Small intestine (tissue), 7 donors: ENCODE measurements around the gene PGAP2. TPM values are rescaled to one million over a fixed set of nuclear protein-coding genes. Genes with fewer than 3 reads are reported as not detected.
"Not testable (repeated sequence)": the region's sequence is repeated elsewhere in the genome, so short reads cannot be mapped to it uniquely, and the experiment has no call there.

Experiments
- DNase-seq, 2 donors: peaks; one replicate each; pipeline versions ENCODE4 v3.0.0 to v3.0.0-alpha.2; 2013
- FAIRE-seq: peaks from 2 replicates; lab custom pipeline; 2012; peaks lifted over from hg19 to GRCh38; lab: Jason Lieb, UNC
- H3K27ac ChIP-seq, 3 donors: one replicate each; pipeline ENCODE4 v1.5.1; 2013; ENCODE audit warnings: low read length in 2 of 3, mild to moderate bottlenecking in 2 of 3, control low read depth in 1 of 3, inconsistent platforms in 1 of 3, low read depth in 1 of 3, moderate library complexity in 1 of 3
- H3K27me3 ChIP-seq, 3 donors: one replicate each; pipeline ENCODE4 v1.6.1; 2013; ENCODE audit warnings: low read length in 3 of 3, inconsistent platforms in 1 of 3; ENCODE audit not compliant: control insufficient read depth in 3 of 3, insufficient read depth in 3 of 3
- H3K36me3 ChIP-seq, 3 donors: one replicate each; pipeline ENCODE4 v1.6.1; 2013; ENCODE audit warnings: low read length in 3 of 3, inconsistent platforms in 1 of 3, low read depth in 1 of 3, mild to moderate bottlenecking in 1 of 3, moderate library complexity in 1 of 3; ENCODE audit not compliant: control insufficient read depth in 3 of 3, insufficient read depth in 2 of 3
- H3K4me1 ChIP-seq, 3 donors: one replicate each; pipeline ENCODE4 v1.6.1; 2013; ENCODE audit warnings: low read length in 2 of 3, inconsistent platforms in 1 of 3, low read depth in 1 of 3, mild to moderate bottlenecking in 1 of 3, moderate library complexity in 1 of 3; ENCODE audit not compliant: control insufficient read depth in 3 of 3, insufficient read depth in 2 of 3
- H3K4me3 ChIP-seq, 3 donors: one replicate each; pipeline ENCODE4 v1.5.1; 2013; ENCODE audit warnings: low read length in 3 of 3, control low read depth in 1 of 3, inconsistent platforms in 1 of 3, low read depth in 1 of 3, mild to moderate bottlenecking in 1 of 3, moderate library complexity in 1 of 3
- H3K9me3 ChIP-seq, 2 donors: one replicate each; pipeline ENCODE4 v1.6.1; 2013; ENCODE audit warnings: low read depth in 1 of 2, low read length in 1 of 2; ENCODE audit not compliant: control insufficient read depth in 2 of 2, insufficient read depth in 1 of 2
- WGBS, 3 donors: extraction: QIAGEN DNeasy Blood & Tissue Kit; methylation state at CpG; one replicate each; pipeline ENCODE4 v1.1.7; 2013; 5-methylcytosine and 5-hydroxymethylcytosine counted together
- polyA plus RNA-seq, 4 donors: library from polyadenylated mRNA; stranded (reverse) in 3 of 4; unstranded in 1 of 4; fragments of 200-250 nt in 3 of 4; fragments of 120-200 nt in 1 of 4; gene quantifications; one replicate each; pipeline versions ENCODE4 v1.2.1 to v1.2.3, GENCODE V29; 2013
- donor health status: healthy with polysubstance abuse.
- donor health status: control.
- donor health status: control.
- donor health status: Bipolar disorder and iron deficiency.
- donor health status: healthy.

The PGAP2 gene
- polyA plus RNA-seq, 4 donors, result 18.9 to 106 (median 24.1) TPM

DNA sequence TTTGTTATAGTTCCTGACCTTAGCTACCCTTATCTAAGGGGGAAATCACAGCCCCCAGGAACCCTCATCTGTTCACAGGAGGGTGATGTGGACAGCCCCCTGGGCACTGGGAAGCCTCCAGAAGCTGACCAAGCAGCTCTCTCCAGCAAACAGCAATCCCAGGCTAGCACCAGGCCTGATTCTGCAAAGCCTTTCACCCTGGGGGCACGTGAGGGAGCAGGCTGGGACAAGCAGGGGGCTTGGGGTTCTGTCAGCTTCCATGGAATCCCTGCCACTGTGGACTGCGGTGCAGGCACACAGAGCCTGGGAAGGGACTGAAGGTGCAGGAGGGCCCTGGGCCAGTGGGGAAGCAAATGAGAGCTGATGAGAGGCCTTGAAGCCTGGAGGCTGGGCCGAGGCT, 2.1 kb downstream of the PGAP2 start:
- 88 to 92% (median 90%) methylated on average over 3 of the region's 3 CpGs for WGBS, 3 donors

DNA sequence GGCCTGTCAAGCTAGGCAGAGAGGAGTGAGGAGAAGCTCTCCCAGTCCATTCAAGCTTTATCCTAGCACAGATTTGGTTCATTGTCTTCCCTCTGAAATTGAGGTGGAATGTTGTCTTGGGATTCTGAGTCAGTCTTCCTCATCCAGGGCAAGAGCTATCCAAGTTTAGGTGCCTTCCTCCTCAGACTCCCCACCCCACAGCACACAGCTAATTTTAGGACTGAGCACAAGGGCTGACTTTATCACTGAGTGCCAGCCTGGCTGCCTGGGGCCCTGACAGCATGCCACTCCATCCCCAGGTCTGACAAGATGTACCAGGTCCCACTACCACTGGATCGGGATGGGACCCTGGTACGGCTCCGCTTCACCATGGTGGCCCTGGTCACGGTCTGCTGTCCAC, 2.6 kb downstream of the PGAP2 start:
- no peak for FAIRE-seq

More for the DNA sequence above, 2.1 kb downstream of the PGAP2 start:
- H3K9me3 ChIP-seq, result no peaks in the 10 kb centered on the region
- H3K4me3 ChIP-seq, result no peak overlapping the region
- no peaks in the 10 kb centered on the region for H3K27me3 ChIP-seq
- no peak for DNase-seq
- peaks cover 0 to 15% (median 3%) of the 10 kb centered on the region in 3 donors for H3K4me1 ChIP-seq
- H3K36me3 ChIP-seq, result peaks cover 0 to 20% (median 0%) of the 10 kb centered on the region in 3 donors
- FAIRE-seq, result no peak
- H3K27ac ChIP-seq, result no peak overlapping the region

DNA sequence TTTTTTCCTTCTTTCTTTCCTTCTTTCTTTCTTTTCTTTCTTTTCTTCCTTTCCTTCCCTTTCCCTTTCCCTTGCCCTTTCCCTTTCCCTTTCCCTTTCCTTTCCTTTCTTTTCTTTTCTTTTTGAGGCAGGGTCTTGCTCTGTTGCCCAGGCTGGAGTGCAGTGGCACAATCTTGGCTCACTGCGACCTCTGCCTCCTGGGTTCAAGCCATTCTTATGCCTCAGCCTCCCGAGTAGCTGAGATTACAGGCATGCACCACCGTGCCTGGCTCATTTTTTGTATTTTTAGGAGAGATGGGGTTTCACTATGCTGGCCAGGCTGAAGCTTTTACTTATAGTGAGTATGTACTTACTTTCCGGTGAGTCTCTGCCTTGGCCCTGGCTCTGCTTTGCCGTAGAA, 6.5 kb downstream of the PGAP2 start:
- Histone ChIP-seq H3K4me1 (peaks cover 0 to 22% (median 0%) of the 10 kb centered on the region in 3 donors), H3K36me3 (peaks cover 0 to 43% (median 0%) of the 10 kb centered on the region in 3 donors)
- not testable (repeated sequence) for H3K27me3 ChIP-seq, H3K27ac ChIP-seq, FAIRE-seq, DNase-seq, H3K4me3 ChIP-seq, H3K9me3 ChIP-seq
- 96 to 97% (median 96%) methylated on average over 5 of the region's 5 CpGs for WGBS, 3 donors

More for the DNA sequence above, 2.6 kb downstream of the PGAP2 start:
- DNase-seq, result no peak
- H3K9me3 ChIP-seq, result no peaks in the 10 kb centered on the region
- H3K4me3 ChIP-seq, result no peak overlapping the region
- H3K4me1 ChIP-seq, result peaks cover 0 to 15% (median 3%) of the 10 kb centered on the region in 3 donors
- no peaks in the 10 kb centered on the region for H3K27me3 ChIP-seq
- no peak overlapping the region for H3K27ac ChIP-seq
- peaks cover 0 to 22% (median 0%) of the 10 kb centered on the region in 3 donors for H3K36me3 ChIP-seq
- WGBS, 3 donors, result 97 to 100% (median 98%) methylated on average over 4 of the region's 4 CpGs

DNA sequence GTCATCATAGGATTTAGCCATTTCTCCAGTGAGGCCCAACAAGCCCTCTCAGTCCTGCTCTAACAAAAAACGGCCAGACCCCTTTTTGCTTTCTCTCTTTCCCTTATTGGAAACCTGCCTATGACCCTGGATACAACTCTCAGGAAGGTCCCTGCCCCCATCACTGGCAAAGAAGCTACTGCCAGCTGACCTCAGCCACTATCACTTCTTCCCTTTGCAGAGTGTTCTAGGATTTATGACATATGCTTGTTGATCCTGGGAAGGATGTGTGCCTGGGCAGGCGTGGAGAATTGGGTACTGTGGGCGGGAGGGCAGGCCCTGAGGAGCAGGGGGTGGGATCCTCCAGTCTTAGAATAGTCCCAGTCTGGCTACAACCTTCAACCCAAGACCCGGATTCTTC, 7.5 kb downstream of the PGAP2 start:
- 89 to 92% (median 92%) methylated on average over 4 of the region's 4 CpGs for WGBS, 3 donors
- Histone ChIP-seq H3K4me1 (peaks cover 0 to 14% (median 0%) of the 10 kb centered on the region in 3 donors), H3K27ac (no peak overlapping the region), H3K4me3 (no peak overlapping the region), H3K36me3 (peaks cover 0 to 41% (median 0%) of the 10 kb centered on the region in 3 donors), H3K27me3 (no peaks in the 10 kb centered on the region), H3K9me3 (no peaks in the 10 kb centered on the region)
- DNase-seq (no peak), FAIRE-seq (no peak)

- Histone ChIP-seq H3K36me3 (peaks cover 0 to 40% (median 0%) of the 10 kb centered on the region in 3 donors), H3K4me3 (no peak overlapping the region), H3K9me3 (no peaks in the 10 kb centered on the region), H3K27me3 (no peaks in the 10 kb centered on the region), H3K4me1 (peaks cover 0 to 14% (median 0%) of the 10 kb centered on the region in 3 donors), H3K27ac (peak overlapping the region in 1 of 3 donors; percentile 54)
- no peak for DNase-seq
- no peak for FAIRE-seq
- 81 to 93% (median 91%) methylated on average over 2 of the region's 2 CpGs for WGBS, 3 donors
These were observed 8.3 kb downstream of the PGAP2 start for GRCh38 chr11:3816673-3817072.

- DNase-seq, result peak in 1 of 2 donors; percentile 63
- Histone ChIP-seq H3K9me3 (no peaks in the 10 kb centered on the region), H3K27me3 (no peaks in the 10 kb centered on the region), H3K4me3 (peak overlapping the region in 1 of 3 donors; percentile 23), H3K4me1 (peaks cover 0 to 14% (median 0%) of the 10 kb centered on the region in 3 donors), H3K36me3 (peaks cover 0 to 41% (median 0%) of the 10 kb centered on the region in 3 donors), H3K27ac (peak overlapping the region in 1 of 3 donors; percentile 56)
- WGBS, 3 donors, result 80 to 85% (median 84%) methylated on average over 10 of the region's 10 CpGs
- no peak for FAIRE-seq
These were observed 8.9 kb downstream of the PGAP2 start for GRCh38 chr11:3817181-3817800.

DNA sequence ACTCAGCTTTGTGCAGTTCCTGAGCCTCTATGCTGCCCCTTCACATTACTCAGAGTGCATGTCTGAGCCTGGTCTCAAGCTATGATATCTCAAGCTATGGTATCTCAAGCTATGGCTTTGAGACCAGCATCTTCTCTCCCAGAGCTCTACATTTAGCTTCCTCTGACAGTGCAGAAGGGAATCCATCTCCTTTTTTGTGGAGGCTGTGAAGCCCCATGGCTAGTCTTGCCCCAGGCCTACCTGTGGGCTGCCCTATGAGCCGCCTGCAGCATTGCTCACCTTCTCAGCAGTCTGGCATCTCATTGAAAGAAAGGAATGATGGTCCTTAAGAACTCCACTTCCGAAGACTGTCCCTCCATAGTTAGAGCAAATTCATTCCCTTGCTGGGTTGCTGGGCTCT, 12.6 kb downstream of the PGAP2 start:
- 94 to 100% (median 95%) methylated on average over 2 of the region's 2 CpGs for WGBS, 3 donors
- no peak for FAIRE-seq
- no peak overlapping the region for H3K27ac ChIP-seq

GRCh38 chr11:3822312-3822711, 14.0 kb downstream of the PGAP2 start:
- DNase-seq (no peak), FAIRE-seq (no peak)
- peaks cover 0 to 5% (median 0%) of the 10 kb centered on the region in 3 donors for H3K4me1 ChIP-seq
- WGBS, 3 donors, result 93 to 97% (median 96%) methylated on average over 5 to 7 of the region's 7 CpGs
- no peak overlapping the region for H3K4me3 ChIP-seq
- no peak overlapping the region for H3K27ac ChIP-seq
- H3K27me3 ChIP-seq, result no peaks in the 10 kb centered on the region
- H3K9me3 ChIP-seq, result no peaks in the 10 kb centered on the region
- H3K36me3 ChIP-seq, result peaks cover 7 to 59% (median 14%) of the 10 kb centered on the region in 3 donors

More for the DNA sequence above, 12.6 kb downstream of the PGAP2 start:
- Histone ChIP-seq H3K9me3 (no peaks in the 10 kb centered on the region), H3K36me3 (peaks cover 0 to 61% (median under 1%) of the 10 kb centered on the region in 3 donors), H3K4me3 (no peak overlapping the region), H3K27me3 (no peaks in the 10 kb centered on the region), H3K4me1 (peaks cover 0 to 14% (median 0%) of the 10 kb centered on the region in 3 donors)
- DNase-seq, result no peak
